Esophagus squamous epithelium (tissue), 4 donors: ENCODE data around the gene LYPD5.

Experiments used
- POLR2A ChIP-seq, 4 donors: fragments of 450-650 bp; IDR thresholded peaks; one replicate each; pipeline ENCODE4 v1.6.1; 2017; ENCODE audit warnings: antibody characterized with exemption in 4 of 4, mild to moderate bottlenecking in 4 of 4, moderate library complexity in 3 of 4
- TF ChIP-seq, protein P1 (sequence below), 6 experiments: fragments of 450-650 bp in 4 of 6; fragments of 200-600 bp in 2 of 6; sonication (generic) in 2 of 6; IDR thresholded peaks; one replicate each; pipeline ENCODE4 v1.5.1; 2016 to 2019; ENCODE audit warnings: antibody characterized with exemption in 6 of 6, mild to moderate bottlenecking in 4 of 6, moderate library complexity in 4 of 6

GRCh38 chr19:43789029-43789428 lies 13.2 kb downstream of the LYPD5 start:
- TF ChIP-seq, protein P1, sequence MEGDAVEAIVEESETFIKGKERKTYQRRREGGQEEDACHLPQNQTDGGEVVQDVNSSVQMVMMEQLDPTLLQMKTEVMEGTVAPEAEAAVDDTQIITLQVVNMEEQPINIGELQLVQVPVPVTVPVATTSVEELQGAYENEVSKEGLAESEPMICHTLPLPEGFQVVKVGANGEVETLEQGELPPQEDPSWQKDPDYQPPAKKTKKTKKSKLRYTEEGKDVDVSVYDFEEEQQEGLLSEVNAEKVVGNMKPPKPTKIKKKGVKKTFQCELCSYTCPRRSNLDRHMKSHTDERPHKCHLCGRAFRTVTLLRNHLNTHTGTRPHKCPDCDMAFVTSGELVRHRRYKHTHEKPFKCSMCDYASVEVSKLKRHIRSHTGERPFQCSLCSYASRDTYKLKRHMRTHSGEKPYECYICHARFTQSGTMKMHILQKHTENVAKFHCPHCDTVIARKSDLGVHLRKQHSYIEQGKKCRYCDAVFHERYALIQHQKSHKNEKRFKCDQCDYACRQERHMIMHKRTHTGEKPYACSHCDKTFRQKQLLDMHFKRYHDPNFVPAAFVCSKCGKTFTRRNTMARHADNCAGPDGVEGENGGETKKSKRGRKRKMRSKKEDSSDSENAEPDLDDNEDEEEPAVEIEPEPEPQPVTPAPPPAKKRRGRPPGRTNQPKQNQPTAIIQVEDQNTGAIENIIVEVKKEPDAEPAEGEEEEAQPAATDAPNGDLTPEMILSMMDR (IDR thresholded peaks at IDR 0.05), result no peak
- no peak for TF ChIP-seq POLR2A (IDR thresholded peaks at IDR 0.05)
